ENCODE data around the gene TBC1D2B. TPM values are rescaled to one million over a fixed set of nuclear protein-coding genes. Genes with fewer than 3 reads are reported as not detected.

TBC1D2B gene
- total and polyA plus RNA-seq, 4 donors: 8.4 to 119 (median 22.0) TPM

DNA sequence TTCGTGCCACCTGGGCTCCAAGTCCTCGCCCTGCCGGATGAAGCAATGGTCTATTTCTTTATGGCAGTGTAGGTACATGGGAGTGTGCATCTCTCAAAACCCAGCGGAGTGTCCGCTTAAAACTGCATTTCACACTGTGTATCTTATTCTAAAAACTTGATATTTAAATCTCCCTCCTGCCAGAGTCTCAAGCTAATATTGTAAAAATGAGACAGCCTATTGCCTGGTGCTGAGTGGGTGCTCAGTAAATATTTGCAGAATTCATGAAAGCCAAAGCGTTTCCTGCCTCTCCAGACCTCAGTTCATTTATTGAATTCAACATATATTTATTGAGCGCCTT, 330 bp upstream of the TBC1D2B start (continued):
- TF ChIP-seq, protein P1, sequence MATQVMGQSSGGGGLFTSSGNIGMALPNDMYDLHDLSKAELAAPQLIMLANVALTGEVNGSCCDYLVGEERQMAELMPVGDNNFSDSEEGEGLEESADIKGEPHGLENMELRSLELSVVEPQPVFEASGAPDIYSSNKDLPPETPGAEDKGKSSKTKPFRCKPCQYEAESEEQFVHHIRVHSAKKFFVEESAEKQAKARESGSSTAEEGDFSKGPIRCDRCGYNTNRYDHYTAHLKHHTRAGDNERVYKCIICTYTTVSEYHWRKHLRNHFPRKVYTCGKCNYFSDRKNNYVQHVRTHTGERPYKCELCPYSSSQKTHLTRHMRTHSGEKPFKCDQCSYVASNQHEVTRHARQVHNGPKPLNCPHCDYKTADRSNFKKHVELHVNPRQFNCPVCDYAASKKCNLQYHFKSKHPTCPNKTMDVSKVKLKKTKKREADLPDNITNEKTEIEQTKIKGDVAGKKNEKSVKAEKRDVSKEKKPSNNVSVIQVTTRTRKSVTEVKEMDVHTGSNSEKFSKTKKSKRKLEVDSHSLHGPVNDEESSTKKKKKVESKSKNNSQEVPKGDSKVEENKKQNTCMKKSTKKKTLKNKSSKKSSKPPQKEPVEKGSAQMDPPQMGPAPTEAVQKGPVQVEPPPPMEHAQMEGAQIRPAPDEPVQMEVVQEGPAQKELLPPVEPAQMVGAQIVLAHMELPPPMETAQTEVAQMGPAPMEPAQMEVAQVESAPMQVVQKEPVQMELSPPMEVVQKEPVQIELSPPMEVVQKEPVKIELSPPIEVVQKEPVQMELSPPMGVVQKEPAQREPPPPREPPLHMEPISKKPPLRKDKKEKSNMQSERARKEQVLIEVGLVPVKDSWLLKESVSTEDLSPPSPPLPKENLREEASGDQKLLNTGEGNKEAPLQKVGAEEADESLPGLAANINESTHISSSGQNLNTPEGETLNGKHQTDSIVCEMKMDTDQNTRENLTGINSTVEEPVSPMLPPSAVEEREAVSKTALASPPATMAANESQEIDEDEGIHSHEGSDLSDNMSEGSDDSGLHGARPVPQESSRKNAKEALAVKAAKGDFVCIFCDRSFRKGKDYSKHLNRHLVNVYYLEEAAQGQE (IDR thresholded peaks at IDR 0.05): no peak
- TF ChIP-seq, protein P2, sequence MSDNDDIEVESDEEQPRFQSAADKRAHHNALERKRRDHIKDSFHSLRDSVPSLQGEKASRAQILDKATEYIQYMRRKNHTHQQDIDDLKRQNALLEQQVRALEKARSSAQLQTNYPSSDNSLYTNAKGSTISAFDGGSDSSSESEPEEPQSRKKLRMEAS (IDR thresholded peaks at IDR 0.05): no peak
- no peak for TF ChIP-seq FOXA2 (IDR thresholded peaks at IDR 0.05)

DNA sequence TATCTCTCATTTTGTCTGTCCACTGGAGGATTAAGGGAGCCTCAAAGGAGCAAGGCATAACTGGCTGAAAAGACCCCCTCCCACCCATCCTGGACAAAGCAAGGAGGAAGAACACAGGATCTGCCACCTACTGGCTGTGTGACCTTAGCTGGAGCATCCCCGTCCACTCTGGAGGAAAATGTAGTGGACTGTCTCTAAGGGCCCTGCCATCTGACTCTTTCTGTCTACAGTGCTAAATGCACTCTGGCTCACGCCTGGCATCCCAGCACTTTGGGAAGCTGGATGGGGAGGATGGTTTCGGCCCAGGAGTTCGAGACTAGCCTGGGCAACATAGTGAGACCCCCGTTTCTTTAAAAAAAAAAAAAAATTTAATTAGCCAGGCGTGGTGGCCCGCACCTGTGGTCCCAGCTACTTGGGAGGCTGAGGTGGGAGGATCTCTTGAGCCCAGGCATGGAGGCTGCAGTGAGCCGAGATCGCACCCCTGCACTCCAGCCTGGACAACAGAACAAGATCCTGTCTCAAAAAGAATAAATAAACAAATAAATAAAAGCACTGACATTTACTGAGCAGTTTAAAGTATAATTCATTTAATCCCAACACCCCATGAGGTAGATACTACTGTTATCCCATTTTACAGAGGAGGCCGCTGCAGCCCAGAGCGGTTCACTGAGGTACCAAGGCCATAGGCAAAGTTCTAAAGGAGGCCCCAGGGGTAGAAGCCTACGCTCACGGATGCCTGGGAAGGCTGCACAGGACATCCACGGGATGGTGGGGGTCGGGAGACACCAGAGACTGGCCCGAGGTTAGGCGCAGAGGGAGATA, 1.1 kb downstream of the TBC1D2B start:
- Histone ChIP-seq H3K9me3 (ENCODE audit: control insufficient read depth in 4 of 4, low read length in 3 of 4) (no peaks in the 10 kb centered on the region), H3K4me3 (ENCODE audit: low read depth in 1 of 3, low read length in 3 of 3) (peak overlapping the region; percentile 80 to 90 (median 85)), H3K9ac (ENCODE audit: low read depth in 1 of 2, low read length in 2 of 2) (peak overlapping the region; percentile 84 to 90), H3K36me3 (ENCODE audit: control insufficient read depth in 4 of 4, insufficient read depth in 3 of 4, low read depth in 1 of 4, low read length in 3 of 4) (no peaks in the 10 kb centered on the region), H3K27ac (ENCODE audit: low read depth in 1 of 2, low read length in 2 of 2) (peak overlapping the region; percentile 78 to 90), H3K4me1 (ENCODE audit: control insufficient read depth in 4 of 4, insufficient read depth in 4 of 4, low read length in 3 of 4) (peaks cover 1 to 33% (median 16%) of the 10 kb centered on the region in 4 donors), H3K27me3 (ENCODE audit: control insufficient read depth in 4 of 4, insufficient read depth in 4 of 4, low read length in 3 of 4) (no peaks in the 10 kb centered on the region)
- 30% methylated on average over 17 of the region's 17 CpGs for WGBS
- DNase-seq (ENCODE audit: low spot score): no peak
- TF ChIP-seq RAD21 (IDR thresholded peaks at IDR 0.05): peak in 1 of 2 donors; percentile 8
- no peak for TF ChIP-seq JUND (IDR thresholded peaks at IDR 0.05)
- TF ChIP-seq, protein P3, sequence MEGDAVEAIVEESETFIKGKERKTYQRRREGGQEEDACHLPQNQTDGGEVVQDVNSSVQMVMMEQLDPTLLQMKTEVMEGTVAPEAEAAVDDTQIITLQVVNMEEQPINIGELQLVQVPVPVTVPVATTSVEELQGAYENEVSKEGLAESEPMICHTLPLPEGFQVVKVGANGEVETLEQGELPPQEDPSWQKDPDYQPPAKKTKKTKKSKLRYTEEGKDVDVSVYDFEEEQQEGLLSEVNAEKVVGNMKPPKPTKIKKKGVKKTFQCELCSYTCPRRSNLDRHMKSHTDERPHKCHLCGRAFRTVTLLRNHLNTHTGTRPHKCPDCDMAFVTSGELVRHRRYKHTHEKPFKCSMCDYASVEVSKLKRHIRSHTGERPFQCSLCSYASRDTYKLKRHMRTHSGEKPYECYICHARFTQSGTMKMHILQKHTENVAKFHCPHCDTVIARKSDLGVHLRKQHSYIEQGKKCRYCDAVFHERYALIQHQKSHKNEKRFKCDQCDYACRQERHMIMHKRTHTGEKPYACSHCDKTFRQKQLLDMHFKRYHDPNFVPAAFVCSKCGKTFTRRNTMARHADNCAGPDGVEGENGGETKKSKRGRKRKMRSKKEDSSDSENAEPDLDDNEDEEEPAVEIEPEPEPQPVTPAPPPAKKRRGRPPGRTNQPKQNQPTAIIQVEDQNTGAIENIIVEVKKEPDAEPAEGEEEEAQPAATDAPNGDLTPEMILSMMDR (IDR thresholded peaks at IDR 0.05; ENCODE audit: low read depth, low read length, missing input control): peak; percentile 22
- TF ChIP-seq, protein P1 (IDR thresholded peaks at IDR 0.05): peak; percentile 8

Data from liver (tissue), 9 donors.